ENCODE results near the gene SYNGR2.
"Not testable (repeated sequence)": the region's sequence is repeated elsewhere in the genome, so short reads cannot be mapped to it uniquely, and the experiment has no call there.

Gene SYNGR2

DNA sequence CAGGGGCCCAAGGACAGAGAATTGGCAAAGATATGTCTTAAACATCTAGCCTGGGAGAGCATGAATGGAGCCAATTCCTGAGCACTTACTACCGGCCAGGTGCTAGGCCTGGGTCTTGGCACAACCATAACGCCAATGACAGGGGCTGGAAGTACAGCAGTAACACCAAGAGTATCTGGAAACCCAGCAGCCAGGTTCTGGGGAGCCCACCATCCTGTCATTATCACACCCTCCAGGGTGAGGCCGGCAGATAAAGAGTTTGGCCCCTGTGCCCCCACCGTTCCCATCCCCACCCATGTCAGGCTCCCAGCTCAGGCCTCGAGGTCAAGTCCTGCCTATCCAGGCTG, 38.3 kb upstream of the SYNGR2 start:
- DNase-seq (ENCODE audit: low read depth): no peak

- DNase-seq (ENCODE audit: low read depth): no peak
These were observed 37.8 kb upstream of the SYNGR2 start, which contains the start of gene TMC8 for GRCh38 chr17:78130437-78131101. TMC8 (plus strand) TSS chr17:78130771; CDS start chr17:78131589, 818 bp downstream.

GRCh38 chr17:78131172-78132083, 37.0 kb upstream of the SYNGR2 start:
- no peak for DNase-seq (ENCODE audit: low read depth)

- no peak for DNase-seq (ENCODE audit: low read depth)
These were observed 36.2 kb upstream of the SYNGR2 start for GRCh38 chr17:78132084-78132676.

DNA sequence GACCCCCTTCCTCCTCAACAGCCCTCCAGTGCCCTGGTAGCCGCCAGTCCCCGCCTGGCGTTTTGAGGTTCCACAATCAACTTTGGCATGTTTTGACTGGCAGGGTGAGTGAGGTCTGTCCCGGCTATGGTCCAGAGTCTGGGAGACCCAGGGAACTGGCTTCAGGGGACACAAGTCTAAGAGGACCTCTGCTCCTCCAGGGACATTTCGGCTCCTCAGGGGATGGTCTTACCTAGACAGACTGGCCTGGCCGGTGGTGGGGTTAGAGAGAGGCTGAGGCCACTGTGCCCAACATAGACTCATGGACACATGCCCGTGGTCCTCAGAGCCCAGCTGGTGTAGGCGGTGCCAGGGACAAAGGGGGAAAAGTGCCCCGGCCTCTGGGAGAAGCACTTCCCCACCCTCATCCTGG, 35.6 kb upstream of the SYNGR2 start:
- DNase-seq (ENCODE audit: low read depth): no peak

GRCh38 chr17:78133179-78133951, 35.0 kb upstream of the SYNGR2 start:
- DNase-seq (ENCODE audit: low read depth): no peak

- DNase-seq (ENCODE audit: low read depth): peak; percentile 59
These were observed 34.1 kb upstream of the SYNGR2 start for GRCh38 chr17:78133971-78134898.

- DNase-seq (ENCODE audit: low read depth): no peak
These were observed 33.4 kb upstream of the SYNGR2 start for GRCh38 chr17:78134899-78135385.

DNA sequence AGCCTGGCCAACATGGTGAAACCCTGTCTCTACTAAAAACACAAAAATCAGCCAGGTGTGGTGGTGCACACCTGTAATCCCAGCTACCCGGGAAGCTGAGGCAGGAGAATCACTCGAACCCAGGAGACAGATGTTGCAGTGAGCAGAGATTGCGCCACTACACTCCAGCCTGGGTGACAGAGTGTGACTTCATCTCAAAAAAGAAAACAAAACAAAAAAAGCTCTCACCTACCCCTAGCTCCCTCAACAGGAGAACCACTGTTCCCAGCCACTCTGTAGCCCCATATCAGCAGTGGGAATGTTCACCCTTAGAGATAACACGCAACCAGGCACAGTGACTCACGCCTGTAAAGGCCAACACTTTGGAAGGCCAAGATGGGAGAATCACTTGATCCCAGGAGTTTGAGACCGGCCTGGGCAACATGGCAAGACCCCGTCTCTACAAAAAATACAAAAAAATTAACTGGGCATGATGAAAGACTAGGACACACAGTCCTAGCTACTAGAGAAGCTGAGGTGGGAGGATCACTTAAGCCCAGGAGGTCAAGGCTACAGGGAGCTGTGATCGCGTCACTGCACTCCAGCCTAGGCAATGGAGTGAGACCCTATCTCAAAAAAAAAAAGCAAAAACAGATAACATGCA, 32.4 kb upstream of the SYNGR2 start:
- no peak for DNase-seq (ENCODE audit: low read depth)

DNA sequence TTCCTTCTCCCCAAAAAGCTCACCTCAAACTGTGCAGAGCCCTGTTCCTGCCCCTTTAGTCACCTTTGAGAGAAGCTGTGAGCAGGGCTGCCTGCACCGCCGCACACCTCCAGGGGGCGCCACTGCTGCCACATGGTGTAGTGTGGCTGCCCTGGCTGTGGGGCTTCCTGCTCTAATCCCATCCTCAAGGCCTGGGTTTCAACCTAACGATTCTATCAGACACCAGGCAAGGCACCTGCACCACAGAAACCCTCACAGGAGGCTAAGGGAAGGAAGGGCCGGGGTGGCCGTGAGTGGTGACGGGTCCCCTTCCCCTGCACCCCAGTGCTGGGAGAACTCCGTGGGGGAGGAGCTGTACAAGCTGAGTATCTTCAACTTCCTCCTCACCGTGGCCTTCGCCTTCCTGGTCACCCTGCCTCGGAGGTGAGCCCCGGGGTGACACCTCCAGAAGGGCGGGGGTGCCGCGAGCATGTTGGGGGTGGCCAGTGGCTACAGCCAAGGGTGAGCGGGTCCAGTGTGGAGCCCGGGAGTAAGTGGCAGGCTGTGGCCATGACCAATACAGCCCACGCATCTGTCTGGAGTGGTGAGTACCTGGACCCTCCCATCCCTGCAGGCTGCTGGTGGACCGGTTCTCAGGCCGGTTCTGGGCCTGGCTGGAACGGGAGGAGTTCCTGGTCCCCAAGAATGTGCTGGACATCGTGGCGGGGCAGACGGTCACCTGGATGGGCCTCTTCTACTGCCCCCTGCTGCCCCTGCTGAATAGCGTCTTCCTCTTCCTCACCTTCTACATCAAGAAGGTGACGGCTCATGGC, 30.8 kb upstream of the SYNGR2 start:
- no peak for DNase-seq (ENCODE audit: low read depth)

DNA sequence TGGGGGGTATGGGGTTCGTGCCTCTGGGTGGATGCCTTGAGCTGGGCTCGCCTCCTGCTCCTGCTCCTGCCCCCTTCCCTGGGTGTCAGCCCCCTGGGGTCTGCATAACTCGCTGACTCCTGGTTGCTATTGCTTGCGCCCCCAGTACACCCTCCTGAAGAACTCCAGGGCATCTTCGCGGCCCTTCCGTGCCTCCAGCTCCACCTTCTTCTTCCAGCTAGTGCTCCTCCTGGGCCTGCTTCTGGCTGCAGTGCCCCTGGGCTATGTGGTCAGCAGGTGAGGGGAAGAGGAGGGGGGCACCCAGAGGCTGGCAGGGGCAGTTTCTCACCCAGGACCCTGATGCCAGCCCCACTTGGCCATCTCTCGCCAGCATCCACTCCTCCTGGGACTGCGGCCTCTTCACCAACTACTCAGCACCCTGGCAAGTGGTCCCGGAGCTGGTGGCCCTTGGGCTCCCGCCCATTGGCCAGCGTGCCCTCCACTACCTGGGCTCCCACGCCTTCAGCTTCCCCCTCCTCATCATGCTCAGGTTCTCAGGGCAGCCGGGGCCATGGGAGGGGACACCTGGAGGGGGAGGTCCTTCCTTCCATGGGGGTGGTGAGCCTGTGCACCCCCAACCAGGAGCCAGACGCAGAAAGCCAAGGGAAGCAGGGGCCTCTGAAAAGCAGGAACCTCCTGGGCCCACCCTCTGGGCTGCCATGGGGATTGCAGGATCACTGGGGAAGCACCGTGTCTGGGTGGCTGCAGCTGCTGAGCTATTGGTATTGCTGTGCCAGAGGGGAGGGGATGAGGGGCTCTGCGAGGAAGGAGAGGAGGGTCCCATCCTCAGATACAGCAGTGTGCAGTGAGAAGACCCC, 29.9 kb upstream of the SYNGR2 start:
- DNase-seq (ENCODE audit: low read depth): no peak

- not testable (repeated sequence) for DNase-seq (ENCODE audit: low read depth)
These were observed 28.6 kb upstream of the SYNGR2 start for GRCh38 chr17:78139861-78140168.

GRCh38 chr17:78140169-78141051, 28.0 kb upstream of the SYNGR2 start:
- peak; percentile 91 for DNase-seq (ENCODE audit: low read depth)

GRCh38 chr17:78141437-78142118, 26.8 kb upstream of the SYNGR2 start:
- no peak for DNase-seq (ENCODE audit: low read depth)

DNA sequence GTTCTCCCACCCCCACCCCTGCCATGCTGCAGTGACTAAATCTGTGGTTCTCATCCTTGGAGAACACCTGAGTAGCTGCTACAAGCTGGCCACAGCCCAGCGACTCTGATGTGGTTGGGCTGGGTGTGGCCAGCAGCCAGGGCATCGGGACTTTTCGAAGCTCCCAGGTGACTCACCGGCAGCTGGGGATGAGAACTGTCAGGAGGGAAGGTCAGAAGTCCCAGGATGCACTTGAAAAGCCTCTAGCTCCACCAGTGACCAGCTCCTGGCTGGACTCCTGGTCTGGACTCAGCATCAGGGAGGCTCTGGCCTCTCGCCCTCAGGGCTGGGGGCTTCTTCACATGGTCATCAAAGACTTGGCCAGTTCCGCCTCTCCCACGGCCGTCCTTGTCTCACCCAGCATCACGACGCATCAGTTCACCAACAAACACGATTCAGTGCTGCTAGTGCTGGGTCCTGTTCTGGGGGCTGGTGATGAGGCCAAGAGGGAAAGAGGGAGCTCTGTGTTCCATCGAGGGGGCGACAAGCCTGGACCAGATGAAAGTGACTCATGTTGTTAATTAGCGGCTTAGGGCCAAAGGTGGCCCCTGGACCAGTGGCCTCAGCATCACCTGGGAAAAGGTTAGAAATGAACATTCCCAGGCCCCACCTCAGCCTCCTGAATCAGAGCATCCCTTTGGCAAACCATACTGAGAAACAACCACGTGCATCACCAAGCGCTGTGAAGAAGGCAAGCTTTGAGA, 26.1 kb upstream of the SYNGR2 start:
- DNase-seq (ENCODE audit: low read depth): peak; percentile 85
